HUES48 (cell line): Measurements from ENCODE around the gene NTSR1.
A peak's percentile ranks its signal among the peaks of the same experiment; 100 is the strongest.

ENCODE experiments used
- H3K27ac ChIP-seq: one replicate; pipeline ENCODE4 v1.7.0; 2013; ENCODE audit warnings: low read depth, low read length, inconsistent platforms
- H3K27me3 ChIP-seq: 2 replicates; pipeline ENCODE4 v1.6.1; 2013; ENCODE audit warnings: mild to moderate bottlenecking, low read length; ENCODE audit not compliant: control insufficient read depth, insufficient read depth
- H3K36me3 ChIP-seq: 2 replicates; pipeline ENCODE4 v1.6.1; 2013; ENCODE audit warnings: low read length; ENCODE audit not compliant: control insufficient read depth, insufficient read depth
- H3K4me1 ChIP-seq: 2 replicates; pipeline ENCODE4 v1.6.1; 2013; ENCODE audit warnings: mild to moderate bottlenecking, low read length; ENCODE audit not compliant: control insufficient read depth, insufficient read depth
- H3K4me3 ChIP-seq: 2 replicates; pipeline ENCODE4 v1.5.1; 2013; ENCODE audit warnings: mild to moderate bottlenecking, low read depth, low read length
- H3K9ac ChIP-seq: 2 replicates; pipeline ENCODE4 v1.6.1; 2013; ENCODE audit warnings: mild to moderate bottlenecking, low read depth, low read length, moderate library complexity
- H3K9me3 ChIP-seq: 2 replicates; pipeline ENCODE4 v1.6.1; 2013; ENCODE audit warnings: low read length; ENCODE audit not compliant: control insufficient read depth, insufficient read depth

Gene NTSR1

DNA sequence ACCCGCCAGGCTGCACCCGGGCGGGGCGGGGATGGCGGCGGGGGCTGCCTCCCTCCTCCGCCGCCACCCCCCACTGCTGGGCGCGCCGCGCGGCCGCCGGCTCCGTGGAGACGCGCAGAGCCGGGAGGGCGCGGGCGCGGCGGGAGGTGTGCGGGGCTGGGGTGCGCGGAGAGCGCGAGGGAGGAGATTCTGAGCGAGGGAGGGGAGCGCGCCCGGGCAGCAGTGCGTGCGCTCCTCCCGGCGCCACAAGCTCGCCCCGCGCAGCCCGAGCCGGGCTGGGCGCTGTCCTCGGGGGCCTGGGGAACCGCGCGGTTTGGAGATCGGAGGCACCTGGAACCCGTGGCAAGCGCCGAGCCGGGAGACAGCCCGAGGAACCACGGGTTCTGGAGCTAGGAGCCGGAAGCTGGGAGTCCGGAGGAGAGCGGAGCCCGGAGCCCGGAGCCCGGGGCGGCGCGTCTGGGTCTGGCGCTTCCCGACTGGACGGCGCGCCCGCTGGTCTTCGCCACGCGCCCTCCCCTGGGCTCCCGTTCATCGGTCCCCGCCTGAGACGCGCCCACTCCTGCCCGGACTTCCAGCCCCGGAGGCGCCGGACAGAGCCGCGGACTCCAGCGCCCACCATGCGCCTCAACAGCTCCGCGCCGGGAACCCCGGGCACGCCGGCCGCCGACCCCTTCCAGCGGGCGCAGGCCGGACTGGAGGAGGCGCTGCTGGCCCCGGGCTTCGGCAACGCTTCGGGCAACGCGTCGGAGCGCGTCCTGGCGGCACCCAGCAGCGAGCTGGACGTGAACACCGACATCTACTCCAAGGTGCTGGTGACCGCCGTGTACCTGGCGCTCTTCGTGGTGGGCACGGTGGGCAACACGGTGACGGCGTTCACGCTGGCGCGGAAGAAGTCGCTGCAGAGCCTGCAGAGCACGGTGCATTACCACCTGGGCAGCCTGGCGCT is at the start of gene NTSR1:
TSS of gene NTSR1 (plus strand) at position 246 of the 946 bp plus-strand sequence. CDS start at position 618, 372 bp downstream.
- peaks cover 36% of the 10 kb centered on the region for H3K27me3 ChIP-seq
- no peak within 1 kb of the TSS for H3K27ac ChIP-seq
- H3K4me3 ChIP-seq, result peak within 1 kb of the TSS; percentile 58
- H3K36me3 ChIP-seq, result no peaks in the 10 kb centered on the region
- no peak within 1 kb of the TSS for H3K9ac ChIP-seq
- H3K4me1 ChIP-seq, result peaks cover 6% of the 10 kb centered on the region
- H3K9me3 ChIP-seq, result no peaks in the 10 kb centered on the region

DNA sequence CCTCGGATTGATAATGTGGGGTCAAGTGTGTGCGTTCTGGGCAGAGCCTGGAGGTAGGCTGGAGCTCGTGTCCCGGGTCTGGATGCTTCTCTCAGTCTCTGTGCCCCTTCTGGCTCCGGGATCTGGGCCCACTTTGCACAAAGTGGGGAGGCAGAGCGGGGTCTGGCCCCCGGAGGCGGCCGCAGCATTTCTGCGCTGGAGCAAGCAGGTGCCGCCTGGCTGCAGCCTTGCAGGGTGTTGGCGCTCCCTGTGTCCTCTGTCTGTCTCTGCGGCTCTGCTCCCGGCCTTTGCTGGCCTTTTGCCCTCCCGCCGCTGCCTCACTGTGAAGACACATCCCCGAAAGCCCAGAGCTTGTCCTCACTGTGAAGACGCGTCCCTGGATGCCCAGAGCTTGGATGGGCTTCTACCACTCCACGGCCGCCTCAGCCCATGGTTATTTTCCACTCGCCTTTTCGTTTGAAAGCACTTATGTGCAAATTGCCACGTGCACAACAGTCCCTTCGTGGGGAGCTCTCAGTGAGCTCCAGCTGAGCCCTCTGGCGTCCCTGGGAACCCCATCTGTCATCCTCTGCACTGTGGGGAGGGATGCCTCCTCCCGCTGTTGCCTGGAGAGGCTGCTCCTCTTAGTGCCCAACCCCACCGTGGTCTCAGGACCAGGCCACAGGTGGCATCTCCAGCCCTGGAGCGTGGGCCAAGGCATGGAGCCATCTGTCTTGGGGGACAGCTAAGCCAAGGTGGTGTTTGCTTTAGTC is 49.0 kb upstream of the NTSR1 start:
- Histone ChIP-seq H3K36me3 (peaks cover 2% of the 10 kb centered on the region; the same call in 1 of the 2 replicates), H3K9ac (no peak overlapping the region), H3K4me1 (0 out of 2 replicates have a peak, but pooled peaks cover 3% of the 10 kb centered on the region), H3K27ac (no peak overlapping the region), H3K27me3 (no peaks in the 10 kb centered on the region), H3K9me3 (no peaks in the 10 kb centered on the region), H3K4me3 (no peak overlapping the region)

- Histone ChIP-seq H3K36me3 (peaks cover 2% of the 10 kb centered on the region; the same call in 1 of the 2 replicates), H3K27me3 (no peaks in the 10 kb centered on the region), H3K27ac (no peak overlapping the region), H3K4me3 (no peak overlapping the region), H3K9me3 (no peaks in the 10 kb centered on the region), H3K9ac (no peak overlapping the region), H3K4me1 (0 out of 2 replicates have a peak, but pooled peaks cover 3% of the 10 kb centered on the region)
Observed at GRCh38 chr20:62660240-62660615, 48.4 kb upstream of the NTSR1 start.

GRCh38 chr20:62660768-62661167 is 47.9 kb upstream of the NTSR1 start:
- Histone ChIP-seq H3K27ac (no peak overlapping the region), H3K27me3 (no peaks in the 10 kb centered on the region), H3K36me3 (peaks cover 2% of the 10 kb centered on the region; the same call in 1 of the 2 replicates), H3K9me3 (no peaks in the 10 kb centered on the region), H3K9ac (no peak overlapping the region), H3K4me3 (no peak overlapping the region), H3K4me1 (0 out of 2 replicates have a peak, but pooled peaks cover 3% of the 10 kb centered on the region)

DNA sequence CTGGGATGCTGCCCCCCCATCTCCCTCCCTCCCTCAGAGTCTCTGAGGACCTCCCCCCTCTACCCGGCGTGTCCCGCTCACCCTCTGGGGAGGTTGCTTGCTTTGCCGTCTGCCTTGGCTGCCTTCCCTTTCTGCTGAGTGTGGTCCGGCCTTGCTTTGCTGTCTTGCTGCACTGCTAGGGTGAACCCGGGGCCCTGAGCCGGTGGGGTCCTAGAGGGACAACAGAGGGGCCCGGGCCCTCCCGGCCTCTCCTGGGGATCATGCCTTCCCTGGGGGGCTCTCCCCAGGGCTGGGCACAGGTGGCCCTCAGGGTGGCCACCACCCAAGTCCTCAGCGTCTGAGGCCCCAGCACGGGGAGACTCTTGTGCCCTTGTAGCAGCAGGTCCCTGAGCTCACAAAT is 47.0 kb upstream of the NTSR1 start:
- no peak overlapping the region for H3K9ac ChIP-seq
- H3K9me3 ChIP-seq, result no peaks in the 10 kb centered on the region
- peaks cover 2% of the 10 kb centered on the region; the same call in 1 of the 2 replicates for H3K36me3 ChIP-seq
- H3K4me1 ChIP-seq, result 0 out of 2 replicates have a peak, but pooled peaks cover 3% of the 10 kb centered on the region
- H3K27ac ChIP-seq, result no peak overlapping the region
- H3K27me3 ChIP-seq, result no peaks in the 10 kb centered on the region
- H3K4me3 ChIP-seq, result no peak overlapping the region

GRCh38 chr20:62662422-62662821 is 46.2 kb upstream of the NTSR1 start:
- Histone ChIP-seq H3K4me1 (0 out of 2 replicates have a peak, but pooled peaks cover 3% of the 10 kb centered on the region), H3K27me3 (no peaks in the 10 kb centered on the region), H3K36me3 (no peaks in the 10 kb centered on the region; the same call in 1 of the 2 replicates), H3K27ac (no peak overlapping the region), H3K4me3 (no peak overlapping the region), H3K9ac (no peak overlapping the region), H3K9me3 (no peaks in the 10 kb centered on the region)

DNA sequence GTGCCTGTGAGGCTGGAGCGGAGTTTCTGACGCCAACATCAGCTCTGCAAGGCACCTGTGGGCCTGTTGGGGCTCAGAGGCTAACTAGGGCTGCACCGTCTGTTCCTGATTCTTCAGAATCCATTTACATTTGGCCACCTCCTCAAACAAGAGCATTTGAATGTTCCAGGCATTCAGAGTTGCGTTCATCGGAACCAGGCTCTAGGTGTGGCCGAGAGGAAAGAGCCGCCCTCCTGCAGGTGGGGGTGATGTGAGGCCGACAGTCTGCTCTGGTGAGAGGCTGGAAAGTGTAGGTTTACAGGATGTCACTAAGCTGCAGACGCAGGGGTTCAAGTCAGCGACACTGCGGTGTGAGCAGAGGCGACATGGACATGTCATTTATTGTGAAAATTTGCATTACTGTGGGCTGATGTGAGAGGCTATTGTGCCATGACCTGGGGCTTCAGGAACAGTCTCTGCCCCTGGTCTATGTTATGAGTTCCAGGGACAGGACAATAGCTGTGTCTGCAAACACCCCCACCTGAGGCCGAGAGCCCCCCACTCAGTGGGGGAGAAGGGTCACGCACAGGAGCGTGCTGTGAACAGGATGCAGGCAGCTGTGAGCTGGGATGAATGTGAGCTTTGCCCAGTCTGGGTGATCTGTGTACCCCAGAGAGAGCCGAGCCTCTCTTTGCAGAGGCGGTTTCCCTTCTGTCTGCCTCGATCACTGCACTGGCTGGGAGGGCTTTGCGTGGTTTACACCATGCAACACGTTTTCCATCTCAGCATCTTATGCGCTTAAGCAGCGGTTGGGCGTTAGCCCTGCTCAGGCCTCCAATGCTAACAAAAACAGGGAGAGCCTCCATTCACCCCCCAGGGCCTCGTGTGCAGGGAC is 45.3 kb upstream of the NTSR1 start:
- H3K4me3 ChIP-seq, result no peak overlapping the region
- no peak overlapping the region for H3K9ac ChIP-seq
- H3K9me3 ChIP-seq, result no peaks in the 10 kb centered on the region
- no peaks in the 10 kb centered on the region for H3K27me3 ChIP-seq
- no peak overlapping the region for H3K27ac ChIP-seq
- 0 out of 2 replicates have a peak, but pooled peaks cover 3% of the 10 kb centered on the region for H3K4me1 ChIP-seq
- H3K36me3 ChIP-seq, result no peaks in the 10 kb centered on the region

DNA sequence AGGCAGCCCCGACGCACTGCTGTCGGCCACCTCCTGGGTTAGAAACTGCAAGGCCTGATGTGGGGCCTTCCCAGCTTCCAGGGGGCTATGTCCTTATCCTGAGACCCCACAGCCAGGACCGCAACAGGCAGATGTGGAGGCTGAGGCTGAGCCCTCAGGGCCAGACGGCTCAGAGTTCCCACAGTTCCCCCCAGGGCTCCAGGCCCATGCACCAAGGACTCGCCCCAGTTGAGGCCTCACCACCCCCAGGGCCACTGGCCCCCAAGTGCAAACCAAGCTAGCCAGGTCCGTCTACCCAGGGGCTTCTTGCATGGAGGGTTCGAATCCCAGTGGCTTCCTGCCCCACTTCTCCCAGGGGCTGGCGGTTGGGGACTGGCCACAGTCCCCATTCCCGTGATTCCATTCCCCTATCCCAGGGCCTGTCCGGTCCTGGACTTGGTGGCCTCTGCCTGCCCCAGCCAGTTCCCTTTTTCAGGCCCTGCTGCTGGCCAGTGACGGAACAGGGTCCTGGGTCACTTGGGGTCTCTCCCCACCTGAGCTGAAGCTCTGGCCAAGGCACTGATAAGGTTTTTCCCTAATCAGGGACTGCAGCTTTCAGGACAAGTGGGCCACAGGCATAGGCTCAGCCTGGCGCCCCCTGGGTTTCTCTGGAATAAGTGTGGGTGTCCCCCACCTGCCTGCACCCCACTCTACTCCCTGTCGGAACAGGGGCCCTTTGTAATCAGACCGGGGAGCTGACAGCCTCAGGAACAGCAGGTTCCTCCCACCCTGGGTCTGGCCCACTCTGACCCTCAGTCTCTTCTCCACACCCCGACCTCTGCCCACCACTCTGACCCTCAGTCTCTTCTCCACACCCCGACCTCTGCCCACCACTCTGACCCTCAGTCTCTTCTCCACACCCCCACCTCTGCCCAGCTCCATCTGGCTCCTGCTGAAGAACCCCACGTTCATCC is 44.3 kb upstream of the NTSR1 start:
- Histone ChIP-seq H3K27me3 (no peaks in the 10 kb centered on the region), H3K4me1 (0 out of 2 replicates have a peak, but pooled peaks cover 3% of the 10 kb centered on the region), H3K36me3 (no peaks in the 10 kb centered on the region), H3K9me3 (no peaks in the 10 kb centered on the region), H3K4me3 (no peak overlapping the region), H3K27ac (no peak overlapping the region), H3K9ac (no peak overlapping the region)

DNA sequence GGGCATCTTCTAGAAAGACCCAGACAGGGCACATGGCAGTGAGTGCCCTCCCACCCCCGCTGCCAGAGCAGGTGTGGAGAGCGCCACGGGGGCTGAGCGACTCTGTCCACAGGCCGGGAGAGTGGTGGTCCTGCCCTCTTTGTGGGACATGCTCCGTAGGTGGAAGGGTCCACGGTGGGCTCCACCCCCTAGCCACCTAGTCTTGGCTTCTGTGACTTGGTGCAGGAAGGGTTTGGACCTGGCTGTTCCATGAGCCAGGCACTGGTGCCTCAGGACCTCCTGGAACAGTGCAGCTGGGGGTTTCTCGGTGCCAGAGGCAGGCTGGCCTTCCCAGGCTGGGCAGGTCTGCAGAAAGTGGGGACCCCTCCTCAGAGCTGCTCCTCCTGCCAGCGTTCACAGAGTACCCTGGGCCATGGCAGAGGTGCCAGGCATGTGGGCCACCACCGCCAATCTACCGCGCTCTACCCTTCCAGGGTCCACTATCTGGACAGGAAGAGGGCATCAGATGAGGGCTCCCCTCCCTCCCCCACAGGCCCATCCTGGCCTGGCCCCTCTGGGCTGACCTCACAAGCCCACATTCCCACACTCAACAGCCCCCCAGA is 43.4 kb upstream of the NTSR1 start:
- Histone ChIP-seq H3K4me1 (0 out of 2 replicates have a peak, but pooled peaks cover 3% of the 10 kb centered on the region), H3K36me3 (no peaks in the 10 kb centered on the region), H3K9me3 (no peaks in the 10 kb centered on the region), H3K4me3 (no peak overlapping the region), H3K27me3 (no peaks in the 10 kb centered on the region), H3K9ac (no peak overlapping the region), H3K27ac (no peak overlapping the region)
